ENCODE measurements around the gene FAM149B1. TPM values are rescaled to one million over a fixed set of nuclear protein-coding genes. Genes with fewer than 3 reads are reported as not detected.

FAM149B1 gene

Small RNA genes within 50 kb of the gene (small RNA-seq; reads per million reads assigned to genes)
- gene RF00019 (ENCODE audit: insufficient read depth) (not detected), gene RNU6-833P (ENCODE audit: insufficient read depth) (not detected), gene SNORA11F (ENCODE audit: insufficient read depth) (not detected)

All from neuronal stem cell (in vitro differentiated cells).